HCT116 (cell line): Measurements from ENCODE around the gene CCDC92B. TPM values are rescaled to one million over a fixed set of nuclear protein-coding genes. Genes with fewer than 3 reads are reported as not detected.

Source experiments
- ATAC-seq: fragments of 200-7000 bp; cut with Tn5 transposase; 2 replicates; pipeline ENCODE4 v1.9.1; 2020; ENCODE audit warnings: mild to moderate bottlenecking, moderate library complexity
- BruUV-seq: library from RNA; stranded (reverse); fragments of 400-500 nt; replicated peaks from 2 replicates; lab custom pipeline; 2021; lab: Mats Ljungman, UMichigan
- CTCF ChIA-PET: fragments of 300-600 bp; sonication (Branson Sonifier 250); formaldehyde crosslinking; loops from one replicate; lab custom pipeline; 2021; ENCODE audit warnings: antibody characterized with exemption; lab: Charles Lee
- POLR2A ChIA-PET: fragments of 300-600, 350-600 bp; sonication (Branson Sonifier 250); formaldehyde crosslinking; loops from one replicate; lab custom pipeline; 2021; ENCODE audit warnings: antibody characterized with exemption; lab: Charles Lee
- RAD21 ChIA-PET, 2 experiments: fragments of 300-600 bp; sonication (Branson Sonifier 250); formaldehyde crosslinking; loops; one replicate each; lab custom pipeline; 2023; ENCODE audit warnings: low total read pairs in 2 of 2; ENCODE audit not compliant: uncharacterized antibody in 2 of 2, unreplicated experiment in 2 of 2, low non-redundant PET in 1 of 2; lab: Charles Lee
- DNase-seq: peaks from one replicate; pipeline ENCODE4 v3.0.0-alpha.2; 2010; ENCODE audit warnings: low read depth, low spot score
- H2AFZ ChIP-seq: fragments of 200-600 bp; shearing (Covaris generic), sonication (generic); 2 replicates; pipeline ENCODE4 v1.6.1; 2017; ENCODE audit warnings: low read depth, mixed run types, mixed read lengths, antibody characterized with exemption, low read length; ENCODE audit not compliant: poor library complexity, severe bottlenecking
- H3K27ac ChIP-seq: 2 replicates; pipeline ENCODE4 v1.5.1; 2012; ENCODE audit warnings: low read depth, low read length
- H3K27me3 ChIP-seq: fragments of 200-600 bp; sonication (generic); 2 replicates; pipeline ENCODE4 v1.6.1; 2016; ENCODE audit warnings: mixed run types, low read length, mixed read lengths; ENCODE audit not compliant: insufficient read depth
- H3K36me3 ChIP-seq, 2 experiments: fragments of 200-500 bp in 1 of 2; fragments of 200-600 bp in 1 of 2; sonication (Bioruptor generic) in 1 of 2; sonication (generic) in 1 of 2; 2 replicates each; pipeline versions ENCODE4 v1.5.1 to v1.6.1; 2014 to 2016; ENCODE audit warnings: low read length in 2 of 2, inconsistent platforms in 1 of 2, mixed read lengths in 1 of 2, mixed run types in 1 of 2; ENCODE audit not compliant: insufficient read depth in 2 of 2, control insufficient read depth in 1 of 2
- H3K4me1 ChIP-seq, 2 experiments: fragments of 200-600 bp in 1 of 2; sonication (generic) in 1 of 2; 2 replicates each; pipeline versions ENCODE4 v1.5.1 to v1.6.1; 2012 to 2017; ENCODE audit warnings: low read length in 2 of 2, inconsistent platforms in 1 of 2, mild to moderate bottlenecking in 1 of 2, mixed read lengths in 1 of 2, mixed run types in 1 of 2, moderate library complexity in 1 of 2; ENCODE audit not compliant: insufficient read depth in 2 of 2, control insufficient read depth in 1 of 2
- H3K4me2 ChIP-seq: fragments of 200-600 bp; sonication (generic); 2 replicates; pipeline ENCODE4 v1.6.1; 2017; ENCODE audit warnings: mixed run types, low read length, mixed read lengths
- H3K4me3 ChIP-seq, 2 experiments: fragments of 200-600 bp in 1 of 2; sonication (generic) in 1 of 2; replicated peaks in 1 of 2; 2 replicates each; pipeline ENCODE4 v1.5.1; 2011 to 2016; ENCODE audit warnings: low read length in 2 of 2, control low read depth in 1 of 2, low read depth in 1 of 2, mild to moderate bottlenecking in 1 of 2, mixed read lengths in 1 of 2, mixed run types in 1 of 2
- H3K79me2 ChIP-seq: fragments of 200-600 bp; sonication (generic); 2 replicates; pipeline ENCODE4 v1.6.1; 2017; ENCODE audit warnings: mild to moderate bottlenecking, mixed run types, low read length, moderate library complexity, mixed read lengths; ENCODE audit not compliant: insufficient read depth
- H3K9ac ChIP-seq: fragments of 200-600 bp; sonication (generic); 2 replicates; pipeline ENCODE4 v1.6.1; 2016; ENCODE audit warnings: low read length, mixed read lengths
- H3K9me2 ChIP-seq: fragments of 200-600 bp; sonication (generic), shearing (Covaris generic); 2 replicates; pipeline ENCODE4 v1.6.1; 2017; ENCODE audit warnings: mixed run types, mild to moderate bottlenecking, moderate library complexity; ENCODE audit not compliant: insufficient read depth
- H3K9me3 ChIP-seq, 2 experiments: fragments of 200-500 bp in 1 of 2; fragments of 200-600 bp in 1 of 2; sonication (Bioruptor generic) in 1 of 2; sonication (generic) in 1 of 2; 2 replicates each; pipeline ENCODE4 v1.6.1; 2014 to 2017; ENCODE audit warnings: low read length in 2 of 2, mixed read lengths in 2 of 2, inconsistent platforms in 1 of 2, low read depth in 1 of 2, mild to moderate bottlenecking in 1 of 2, mixed run types in 1 of 2, moderate library complexity in 1 of 2; ENCODE audit not compliant: control insufficient read depth in 1 of 2, insufficient read depth in 1 of 2
- H4K20me1 ChIP-seq: fragments of 200-600 bp; sonication (generic), shearing (Covaris generic); 2 replicates; pipeline ENCODE4 v1.6.1; 2017; ENCODE audit warnings: mixed run types, mild to moderate bottlenecking, moderate library complexity; ENCODE audit not compliant: insufficient read depth
- ATF3 ChIP-seq: IDR thresholded peaks from 2 replicates; pipeline ENCODE4 v1.6.1; 2012
- CEBPB ChIP-seq: IDR thresholded peaks from 2 replicates; pipeline ENCODE4 v1.6.1; 2012; ENCODE audit warnings: low read depth
- CTCF ChIP-seq, 3 experiments: fragments of 200-600 bp in 1 of 3; sonication (generic) in 1 of 3; IDR thresholded peaks in 2 of 3; conservative IDR thresholded peaks in 1 of 3; 2 replicates each; pipeline ENCODE4 v1.5.1; 2012 to 2017; ENCODE audit warnings: low read depth in 2 of 3, low read length in 2 of 3, antibody characterized with exemption in 1 of 3, borderline replicate concordance in 1 of 3, control low read depth in 1 of 3, mild to moderate bottlenecking in 1 of 3, mixed read lengths in 1 of 3, mixed run types in 1 of 3, moderate library complexity in 1 of 3; ENCODE audit not compliant: insufficient read depth in 1 of 3
- EGR1 ChIP-seq: IDR thresholded peaks from 2 replicates; pipeline ENCODE4 v1.6.1; 2012; ENCODE audit warnings: low read depth
- ELF1 ChIP-seq: IDR thresholded peaks from 2 replicates; pipeline ENCODE4 v1.6.1; 2012; ENCODE audit warnings: low read depth, borderline replicate concordance
- EZH2 ChIP-seq: fragments of 200-600 bp; sonication (generic); IDR thresholded peaks from 2 replicates; pipeline ENCODE4 v1.6.1; 2017; ENCODE audit warnings: antibody characterized with exemption, mixed run types
- EZH2phosphoT487 ChIP-seq: fragments of 200-600 bp; IDR thresholded peaks from 2 replicates; pipeline ENCODE4 v1.6.1; 2018; ENCODE audit warnings: antibody characterized with exemption, borderline replicate concordance
- FOSL1 ChIP-seq: IDR thresholded peaks from 2 replicates; pipeline ENCODE4 v1.6.1; 2012; ENCODE audit warnings: low read depth
- JUND ChIP-seq: IDR thresholded peaks from 2 replicates; pipeline ENCODE4 v1.6.1; 2012
- MAX ChIP-seq: IDR thresholded peaks from 2 replicates; pipeline ENCODE4 v1.6.1; 2012
- POLR2A ChIP-seq: IDR thresholded peaks from 2 replicates; pipeline ENCODE4 v1.7.0; 2011; ENCODE audit warnings: borderline replicate concordance; ENCODE audit not compliant: insufficient read depth, insufficient read length; ENCODE audit errors: extremely low read depth
- RAD21 ChIP-seq: IDR thresholded peaks from 2 replicates; pipeline ENCODE4 v1.6.1; 2012; ENCODE audit warnings: low read depth, mild to moderate bottlenecking
- REST ChIP-seq: IDR thresholded peaks from 2 replicates; pipeline ENCODE4 v1.6.1; 2012; ENCODE audit warnings: low read depth
- SP1 ChIP-seq: IDR thresholded peaks from 2 replicates; pipeline ENCODE4 v1.6.1; 2012; ENCODE audit warnings: low read depth
- SRF ChIP-seq: IDR thresholded peaks from 2 replicates; pipeline ENCODE4 v1.6.1; 2012; ENCODE audit warnings: low read depth
- ZFX ChIP-seq: fragments of 450-650 bp; IDR thresholded peaks from 2 replicates; pipeline ENCODE4 v1.6.1; 2017
- ZNF274 ChIP-seq: fragments of 200-500 bp; sonication (Bioruptor generic); IDR thresholded peaks from 2 replicates; pipeline ENCODE4 v1.6.1; 2014; ENCODE audit warnings: mild to moderate bottlenecking, low read depth, low read length, inconsistent platforms
- intact Hi-C: fragments of 100-400 bp; cut with micrococcal nuclease; formaldehyde crosslinking; loops from 2 replicates; pipeline ENCODE4 v1.10.0; 2022
- total RNA-seq: library from RNA; stranded (reverse); gene quantifications from one replicate; pipeline ENCODE4 v1.2.1, GENCODE V29; 2021; ENCODE audit not compliant: unreplicated experiment

Gene CCDC92B
- total RNA-seq, 1 experiment from 2014 or later: 0.17 TPM

- intact Hi-C loops: no loop called here
- ChIA-PET POLR2A (no interaction called here), CTCF (interaction anchor here (1.1 kb wide), 1 partner anchor 15 kb away, joined by 3 read pairs; no protein-coding TSS in a partner anchor), RAD21 (no interaction called here)
- H3K36me3 ChIP-seq: peaks cover 12 to 30% of the 10 kb centered on the region in 2 experiments; a peak in 3 of 4 replicates
- peaks cover 18 to 36% of the 10 kb centered on the region in 2 experiments for H3K4me1 ChIP-seq
- peak overlapping the region; percentile 43; the same call in 1 of the 2 replicates for H3K27ac ChIP-seq
- H3K9me2 ChIP-seq: no peaks in the 10 kb centered on the region
- DNase-seq: no peak
- H3K79me2 ChIP-seq: peaks cover 84% of the 10 kb centered on the region
- H3K9ac ChIP-seq: no peak overlapping the region; the same call in 1 of the 2 replicates
- no peak overlapping the region for H3K4me2 ChIP-seq
- H2AFZ ChIP-seq: no peak overlapping the region
- H4K20me1 ChIP-seq: peaks cover 17% of the 10 kb centered on the region; the same call in 1 of the 2 replicates
- H3K9me3 ChIP-seq: no peaks in the 10 kb centered on the region
- TF ChIP-seq FOSL1: no peak
- no peak for TF ChIP-seq RAD21
- TF ChIP-seq CTCF (IDR thresholded peaks at IDR 0.05 in 2 of 3, conservative IDR thresholded peaks at IDR 0.05 in 1 of 3; ENCODE audit: borderline replicate concordance in 1 of 3, insufficient read depth in 1 of 3, low read depth in 2 of 3, low read length in 2 of 3): no peak
- no peak for TF ChIP-seq SRF
- TF ChIP-seq REST: no peak
- no peak for TF ChIP-seq CEBPB
- no peak for TF ChIP-seq SP1
- no peak for TF ChIP-seq MAX
- TF ChIP-seq EZH2: no peak
- TF ChIP-seq ELF1: no peak
- no peak for TF ChIP-seq JUND
- no peak for TF ChIP-seq EZH2phosphoT487
- TF ChIP-seq ATF3: no peak
- no peak for TF ChIP-seq ZFX
- TF ChIP-seq EGR1: no peak
- no peak for TF ChIP-seq ZNF274
- TF ChIP-seq POLR2A: no peak
- TF ChIP-seq, all 23 proteins: peak for 0
- Histone ChIP-seq H3K27me3 (no peaks in the 10 kb centered on the region), H3K4me3 (no peak overlapping the region)
- BruUV-seq: no TSS peak
- ATAC-seq: no peak
These were observed 42.4 kb downstream of the CCDC92B start for GRCh38 chr17:2706911-2707510.
